WERI-Rb-1 (cell line): ENCODE data around the gene VPS8.

Experiments used
- DNase-seq: peaks from one replicate; pipeline ENCODE4 v3.0.0-alpha.2; 2020
- H3K27ac ChIP-seq: fragments of 250-450 bp; sonication (Bioruptor Pico); 2 replicates; pipeline ENCODE4 v1.5.1; 2020; ENCODE audit warnings: mild to moderate bottlenecking, moderate library complexity
- H3K27me3 ChIP-seq: fragments of 250-450 bp; sonication (Bioruptor Pico); 2 replicates; pipeline ENCODE4 v1.5.1; 2021; ENCODE audit warnings: mild to moderate bottlenecking, low read depth, moderate library complexity; ENCODE audit not compliant: insufficient read depth, severe bottlenecking
- H3K36me3 ChIP-seq: fragments of 250-450 bp; sonication (Bioruptor Pico); 2 replicates; pipeline ENCODE4 v1.5.1; 2020; ENCODE audit warnings: mild to moderate bottlenecking, moderate library complexity
- H3K4me3 ChIP-seq: 2 replicates; pipeline ENCODE4 v1.5.1; 2011; ENCODE audit warnings: low read depth, mild to moderate bottlenecking, control low read depth, low read length
- H3K9me3 ChIP-seq: fragments of 250-450 bp; sonication (Bioruptor Pico); 2 replicates; pipeline ENCODE4 v1.5.1; 2021; ENCODE audit warnings: mild to moderate bottlenecking, moderate library complexity; ENCODE audit not compliant: severe bottlenecking
- TF ChIP-seq, protein P1 (sequence below): IDR thresholded peaks from 2 replicates; pipeline ENCODE4 v1.5.1; 2011; ENCODE audit warnings: low read depth, mild to moderate bottlenecking, control low read depth, inconsistent platforms, low read length

VPS8 gene

DNA sequence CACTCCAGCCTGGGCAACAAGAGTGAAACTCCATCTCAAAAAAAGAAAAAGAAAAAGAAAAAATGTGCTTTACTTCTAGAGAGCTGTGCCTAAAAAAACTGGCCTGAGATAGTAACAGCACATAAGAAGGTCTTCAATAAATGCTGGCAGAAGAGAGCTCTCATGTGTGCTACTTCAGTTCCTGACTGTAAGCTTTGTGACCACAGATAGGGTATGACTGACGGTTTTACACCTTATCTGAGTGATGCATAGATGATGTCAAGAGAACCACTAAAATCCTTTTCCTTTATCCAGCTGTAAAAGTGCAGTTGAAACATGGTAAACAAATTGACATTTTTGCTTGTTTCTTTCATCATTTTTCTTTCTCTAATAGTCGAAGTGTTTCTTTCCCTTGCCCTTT is 213.0 kb downstream of the VPS8 start:
- H3K9me3 ChIP-seq = no peaks in the 10 kb centered on the region
- no peaks in the 10 kb centered on the region for H3K27me3 ChIP-seq
- H3K4me3 ChIP-seq = no peak overlapping the region
- H3K36me3 ChIP-seq = no peaks in the 10 kb centered on the region
- DNase-seq = no peak
- H3K27ac ChIP-seq = no peak overlapping the region
- TF ChIP-seq, protein P1, sequence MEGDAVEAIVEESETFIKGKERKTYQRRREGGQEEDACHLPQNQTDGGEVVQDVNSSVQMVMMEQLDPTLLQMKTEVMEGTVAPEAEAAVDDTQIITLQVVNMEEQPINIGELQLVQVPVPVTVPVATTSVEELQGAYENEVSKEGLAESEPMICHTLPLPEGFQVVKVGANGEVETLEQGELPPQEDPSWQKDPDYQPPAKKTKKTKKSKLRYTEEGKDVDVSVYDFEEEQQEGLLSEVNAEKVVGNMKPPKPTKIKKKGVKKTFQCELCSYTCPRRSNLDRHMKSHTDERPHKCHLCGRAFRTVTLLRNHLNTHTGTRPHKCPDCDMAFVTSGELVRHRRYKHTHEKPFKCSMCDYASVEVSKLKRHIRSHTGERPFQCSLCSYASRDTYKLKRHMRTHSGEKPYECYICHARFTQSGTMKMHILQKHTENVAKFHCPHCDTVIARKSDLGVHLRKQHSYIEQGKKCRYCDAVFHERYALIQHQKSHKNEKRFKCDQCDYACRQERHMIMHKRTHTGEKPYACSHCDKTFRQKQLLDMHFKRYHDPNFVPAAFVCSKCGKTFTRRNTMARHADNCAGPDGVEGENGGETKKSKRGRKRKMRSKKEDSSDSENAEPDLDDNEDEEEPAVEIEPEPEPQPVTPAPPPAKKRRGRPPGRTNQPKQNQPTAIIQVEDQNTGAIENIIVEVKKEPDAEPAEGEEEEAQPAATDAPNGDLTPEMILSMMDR = no peak

DNA sequence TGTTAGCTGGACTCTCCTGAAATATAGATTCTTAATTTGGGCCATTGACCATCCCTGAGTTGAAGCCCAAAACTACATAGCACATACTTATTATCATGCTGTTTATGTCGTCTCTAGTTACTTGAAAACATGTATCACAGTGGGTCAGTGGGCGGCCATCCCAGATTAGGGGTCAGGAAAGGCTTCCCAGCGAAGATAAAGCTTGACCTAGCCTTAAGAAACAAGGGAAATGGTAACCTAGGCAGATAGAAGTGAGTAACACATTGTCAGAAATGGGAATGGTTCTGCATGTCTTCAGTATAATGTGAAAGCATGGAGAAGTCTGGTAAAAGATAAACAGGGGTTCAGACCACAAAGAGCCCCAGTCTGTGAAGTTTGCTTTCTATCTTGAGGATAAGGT is 216.2 kb downstream of the VPS8 start:
- Histone ChIP-seq H3K27ac (no peak overlapping the region), H3K4me3 (no peak overlapping the region), H3K9me3 (no peaks in the 10 kb centered on the region), H3K27me3 (no peaks in the 10 kb centered on the region), H3K36me3 (no peaks in the 10 kb centered on the region)
- no peak for DNase-seq
- TF ChIP-seq, protein P1 = no peak

DNA sequence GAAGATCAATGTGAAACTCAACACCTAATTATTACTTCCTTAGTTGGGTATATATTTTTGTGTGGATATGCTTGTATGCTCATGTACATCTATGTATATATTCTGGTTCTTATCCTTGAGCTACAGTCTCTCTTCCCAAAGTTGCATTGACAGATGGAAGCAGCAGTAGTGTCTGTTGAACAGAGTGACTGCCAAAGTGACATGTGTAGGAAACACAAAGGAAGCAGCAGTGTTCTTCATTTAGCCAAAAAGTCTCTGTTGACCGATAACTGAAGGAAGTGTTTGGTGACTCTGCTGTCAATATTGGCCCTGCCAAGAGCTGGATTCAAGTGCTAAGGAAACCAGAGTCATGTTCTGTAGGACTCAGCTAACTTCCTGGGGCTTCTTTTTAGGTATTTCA is 217.1 kb downstream of the VPS8 start:
- TF ChIP-seq, protein P1 = no peak
- H3K27me3 ChIP-seq = no peaks in the 10 kb centered on the region
- no peak for DNase-seq
- H3K4me3 ChIP-seq = no peak overlapping the region
- H3K36me3 ChIP-seq = no peaks in the 10 kb centered on the region
- no peak overlapping the region for H3K27ac ChIP-seq
- H3K9me3 ChIP-seq = no peaks in the 10 kb centered on the region

DNA sequence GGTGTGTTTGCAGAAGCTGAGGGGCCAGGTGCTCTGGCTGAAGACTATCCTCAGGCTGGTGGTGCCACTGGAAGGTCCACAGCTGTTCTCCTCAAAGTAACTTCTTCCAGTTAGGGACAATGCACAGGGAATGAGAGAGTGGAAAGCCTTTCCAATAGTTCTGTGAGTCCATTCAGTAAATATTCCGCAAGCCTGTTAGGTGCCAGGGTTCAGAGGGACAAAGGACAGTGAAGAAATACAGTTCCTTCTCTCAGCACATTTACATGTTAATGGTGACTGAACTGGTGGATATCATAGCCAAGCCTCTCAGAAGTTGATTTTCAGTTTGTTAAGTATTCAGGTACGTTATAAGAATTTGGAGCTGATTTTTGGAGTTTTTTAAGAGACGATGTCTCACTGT is 218.4 kb downstream of the VPS8 start:
- Histone ChIP-seq H3K27ac (no peak overlapping the region), H3K4me3 (no peak overlapping the region), H3K9me3 (no peaks in the 10 kb centered on the region), H3K27me3 (no peaks in the 10 kb centered on the region), H3K36me3 (no peaks in the 10 kb centered on the region)
- DNase-seq = no peak
- TF ChIP-seq, protein P1 = no peak

DNA sequence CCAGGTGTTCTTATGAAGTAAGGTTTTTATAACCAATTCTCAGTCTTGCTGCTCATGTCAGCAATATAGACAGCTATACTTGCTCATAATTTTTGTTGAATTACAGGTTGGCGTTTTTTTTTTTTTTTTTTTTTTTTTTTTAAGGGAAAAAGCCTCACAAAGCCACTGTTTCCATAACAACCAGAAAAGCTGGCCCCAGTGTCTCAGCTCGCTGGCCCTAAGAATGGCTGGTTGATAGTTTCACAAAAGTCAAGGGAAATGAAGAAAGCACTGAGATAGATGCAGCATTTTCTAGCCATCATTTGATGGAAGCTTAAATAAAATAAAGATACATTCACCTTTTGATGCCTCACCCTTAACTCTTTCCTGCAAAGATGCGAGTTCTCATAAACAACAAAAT is 219.0 kb downstream of the VPS8 start:
- Histone ChIP-seq H3K36me3 (no peaks in the 10 kb centered on the region), H3K27me3 (no peaks in the 10 kb centered on the region), H3K27ac (no peak overlapping the region), H3K9me3 (no peaks in the 10 kb centered on the region), H3K4me3 (no peak overlapping the region)
- TF ChIP-seq, protein P1 = no peak
- no peak for DNase-seq

DNA sequence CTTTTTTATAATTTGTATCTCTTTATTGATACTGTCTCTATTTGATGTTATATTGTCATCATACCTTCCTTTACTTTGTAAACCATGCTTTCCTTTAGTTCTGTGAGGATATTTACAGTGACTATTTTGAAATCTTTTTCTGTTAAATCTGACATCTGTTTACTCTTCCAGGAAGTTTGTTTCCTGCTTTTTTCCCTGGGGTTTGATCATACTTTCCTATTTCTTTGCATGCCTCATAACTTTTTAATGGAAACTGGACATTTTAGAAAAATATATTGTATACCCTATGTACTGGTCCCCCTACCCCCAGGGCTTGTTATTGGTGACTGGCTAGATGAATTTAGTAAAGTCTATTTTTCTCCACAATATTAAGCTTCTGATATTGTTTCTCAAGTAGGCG is 225.8 kb downstream of the VPS8 start:
- no peak overlapping the region for H3K4me3 ChIP-seq
- TF ChIP-seq, protein P1 = no peak
- no peak for DNase-seq
- no peaks in the 10 kb centered on the region for H3K9me3 ChIP-seq
- no peak overlapping the region for H3K27ac ChIP-seq
- no peaks in the 10 kb centered on the region for H3K36me3 ChIP-seq
- H3K27me3 ChIP-seq = no peaks in the 10 kb centered on the region
